Smooth muscle cell (in vitro differentiated cells): ENCODE measurements around the gene RABL6. TPM values are rescaled to one million over a fixed set of nuclear protein-coding genes. Genes with fewer than 3 reads are reported as not detected.
A peak's percentile ranks its signal among the peaks of the same experiment; 100 is the strongest.
"Not testable (repeated sequence)": the region's sequence is repeated elsewhere in the genome, so short reads cannot be mapped to it uniquely, and the experiment has no call there.

Source experiments
- DNase-seq: peaks from one replicate; lab custom pipeline; 2025; ENCODE audit not compliant: unreplicated experiment; lab: John Stamatoyannopoulos, UW
- H2AFZ ChIP-seq: fragments of 200-600 bp; sonication (generic); 2 replicates; pipeline ENCODE4 v1.6.0; 2016; ENCODE audit warnings: antibody characterized with exemption, low read depth, mild to moderate bottlenecking
- H3F3A ChIP-seq: fragments of 200-600 bp; sonication (generic); 2 replicates; pipeline ENCODE4 v1.6.0; 2017; ENCODE audit warnings: antibody characterized with exemption, low read depth
- H3K27ac ChIP-seq: fragments of 200-600 bp; sonication (generic); 2 replicates; pipeline ENCODE4 v1.5.1; 2016; ENCODE audit warnings: low read depth, mild to moderate bottlenecking
- H3K27me3 ChIP-seq: fragments of 200-600 bp; sonication (generic); 2 replicates; pipeline ENCODE4 v1.6.1; 2016; ENCODE audit warnings: low read depth, mild to moderate bottlenecking
- H3K36me3 ChIP-seq: fragments of 200-600 bp; sonication (generic); 2 replicates; pipeline ENCODE4 v1.5.1; 2016; ENCODE audit warnings: low read depth
- H3K4me1 ChIP-seq: fragments of 200-600 bp; sonication (generic); 2 replicates; pipeline ENCODE4 v1.5.1; 2016; ENCODE audit warnings: low read depth
- H3K4me2 ChIP-seq: fragments of 200-600 bp; sonication (generic); 2 replicates; pipeline ENCODE4 v1.6.0; 2016; ENCODE audit warnings: mild to moderate bottlenecking
- H3K4me3 ChIP-seq: fragments of 200-600 bp; sonication (generic); 2 replicates; pipeline ENCODE4 v1.5.1; 2016; ENCODE audit warnings: mild to moderate bottlenecking
- H3K79me2 ChIP-seq: fragments of 200-600 bp; sonication (generic); 2 replicates; pipeline ENCODE4 v1.6.0; 2016; ENCODE audit warnings: low read depth, mild to moderate bottlenecking
- H3K9ac ChIP-seq: fragments of 200-600 bp; sonication (generic); 2 replicates; pipeline ENCODE4 v1.6.0; 2016; ENCODE audit warnings: low read depth
- H3K9me3 ChIP-seq: fragments of 200-600 bp; sonication (generic); replicated peaks from 2 replicates; pipeline ENCODE4 v1.5.1; 2016; ENCODE audit warnings: low read depth
- H4K20me1 ChIP-seq: fragments of 200-600 bp; sonication (generic); 2 replicates; pipeline ENCODE4 v1.6.0; 2016; ENCODE audit warnings: low read depth
- CTCF ChIP-seq: fragments of 200-600 bp; sonication (generic); IDR thresholded peaks from 2 replicates; pipeline ENCODE4 v1.5.1; 2017; ENCODE audit warnings: borderline replicate concordance, mild to moderate bottlenecking, antibody characterized with exemption; ENCODE audit not compliant: insufficient read depth, poor library complexity, severe bottlenecking
- WGBS: methylation state at CpG from one replicate; pipeline ENCODE4 v1.1.7; 2016; ENCODE audit warnings: low lambda C conversion rate; 5-methylcytosine and 5-hydroxymethylcytosine counted together
- polyA plus RNA-seq: library from polyadenylated mRNA; unstranded; fragments of >200 nt; fragmentation: Nextera tagmentation; extraction: Ambion mirVana; gene quantifications from 2 replicates; pipeline ENCODE4 v1.2.1, GENCODE V29; 2016
- total RNA-seq: library from RNA; depleted of rRNA; stranded (reverse); fragments of >200 nt; gene quantifications from 2 replicates; pipeline ENCODE4 v1.2.3, GENCODE V29; 2014

RABL6 gene
- total and polyA plus RNA-seq, 2 experiments from 2014 or later, result 54.3 to 81.6 TPM

- H3K4me3 ChIP-seq, result no peak overlapping the region
- no peaks in the 10 kb centered on the region for H3K9me3 ChIP-seq
- no peak overlapping the region for H3K4me2 ChIP-seq
- H4K20me1 ChIP-seq, result no peaks in the 10 kb centered on the region
- H2AFZ ChIP-seq, result no peak overlapping the region
- H3K27ac ChIP-seq, result no peak overlapping the region
- 86% methylated on average over 25 of the region's 25 CpGs for WGBS
- H3K4me1 ChIP-seq, result peaks cover 3% of the 10 kb centered on the region
- H3K79me2 ChIP-seq, result no peaks in the 10 kb centered on the region
- H3K36me3 ChIP-seq, result no peaks in the 10 kb centered on the region
- H3K27me3 ChIP-seq, result no peaks in the 10 kb centered on the region
- no peak for DNase-seq
- H3K9ac ChIP-seq, result no peak overlapping the region
- TF ChIP-seq CTCF, result no peak
- H3F3A ChIP-seq, result no peaks in the 10 kb centered on the region
Measured at GRCh38 chr9:136760424-136760823, 47.3 kb upstream of the RABL6 start.

- DNase-seq, H3K27ac ChIP-seq, H4K20me1 ChIP-seq, H2AFZ ChIP-seq, H3F3A ChIP-seq, H3K9me3 ChIP-seq, H3K9ac ChIP-seq, H3K4me2 ChIP-seq, H3K27me3 ChIP-seq, H3K36me3 ChIP-seq, H3K79me2 ChIP-seq, H3K4me3 ChIP-seq, H3K4me1 ChIP-seq: not testable (repeated sequence)
- TF ChIP-seq CTCF, result peak; percentile 44
- 57% methylated on average over 22 of the region's 22 CpGs for WGBS
Measured at GRCh38 chr9:136760834-136761544, 46.8 kb upstream of the RABL6 start.

GRCh38 chr9:136761545-136761981, 46.2 kb upstream of the RABL6 start:
- 91% methylated on average over 9 of the region's 13 CpGs for WGBS
- Histone ChIP-seq H3K4me1 (peaks cover 3% of the 10 kb centered on the region), H3K9me3 (no peaks in the 10 kb centered on the region), H4K20me1 (no peaks in the 10 kb centered on the region), H3K27ac (no peak overlapping the region), H3K36me3 (no peaks in the 10 kb centered on the region), H3K4me2 (no peak overlapping the region), H3K27me3 (no peaks in the 10 kb centered on the region), H3F3A (no peaks in the 10 kb centered on the region), H3K9ac (no peak overlapping the region), H3K79me2 (no peaks in the 10 kb centered on the region), H2AFZ (no peak overlapping the region), H3K4me3 (no peak overlapping the region)
- no peak for TF ChIP-seq CTCF
- DNase-seq, result no peak

GRCh38 chr9:136762221-136762691, 45.5 kb upstream of the RABL6 start:
- Histone ChIP-seq H3K79me2 (no peaks in the 10 kb centered on the region), H4K20me1 (no peaks in the 10 kb centered on the region), H3K9me3 (no peaks in the 10 kb centered on the region), H3K27ac (no peak overlapping the region), H3K4me1 (peaks cover 3% of the 10 kb centered on the region), H2AFZ (no peak overlapping the region), H3K4me2 (no peak overlapping the region), H3K4me3 (no peak overlapping the region), H3F3A (no peaks in the 10 kb centered on the region), H3K9ac (no peak overlapping the region), H3K36me3 (no peaks in the 10 kb centered on the region), H3K27me3 (no peaks in the 10 kb centered on the region)
- TF ChIP-seq CTCF, result no peak
- DNase-seq, result no peak
- WGBS, result 94% methylated on average over 15 of the region's 17 CpGs
